Hematopoietic multipotent progenitor cell (in vitro differentiated cells): ENCODE results near the gene MMRN2. TPM values are rescaled to one million over a fixed set of nuclear protein-coding genes. Genes with fewer than 3 reads are reported as not detected.
"Not testable (repeated sequence)": the region's sequence is repeated elsewhere in the genome, so short reads cannot be mapped to it uniquely, and the experiment has no call there.

Experiments used
- DNase-seq, 3 donors: peaks; one replicate each; pipeline ENCODE4 v3.0.0-alpha.2; 2011 to 2015; ENCODE audit warnings: low read depth in 2 of 3, low spot score in 2 of 3
- total RNA-seq: library from RNA; depleted of rRNA; stranded (reverse); fragments of >200 nt; gene quantifications from one replicate; pipeline ENCODE4 v1.2.3, GENCODE V29; 2012

Gene MMRN2
- total RNA-seq, 1 donor: 0.27 TPM

DNA sequence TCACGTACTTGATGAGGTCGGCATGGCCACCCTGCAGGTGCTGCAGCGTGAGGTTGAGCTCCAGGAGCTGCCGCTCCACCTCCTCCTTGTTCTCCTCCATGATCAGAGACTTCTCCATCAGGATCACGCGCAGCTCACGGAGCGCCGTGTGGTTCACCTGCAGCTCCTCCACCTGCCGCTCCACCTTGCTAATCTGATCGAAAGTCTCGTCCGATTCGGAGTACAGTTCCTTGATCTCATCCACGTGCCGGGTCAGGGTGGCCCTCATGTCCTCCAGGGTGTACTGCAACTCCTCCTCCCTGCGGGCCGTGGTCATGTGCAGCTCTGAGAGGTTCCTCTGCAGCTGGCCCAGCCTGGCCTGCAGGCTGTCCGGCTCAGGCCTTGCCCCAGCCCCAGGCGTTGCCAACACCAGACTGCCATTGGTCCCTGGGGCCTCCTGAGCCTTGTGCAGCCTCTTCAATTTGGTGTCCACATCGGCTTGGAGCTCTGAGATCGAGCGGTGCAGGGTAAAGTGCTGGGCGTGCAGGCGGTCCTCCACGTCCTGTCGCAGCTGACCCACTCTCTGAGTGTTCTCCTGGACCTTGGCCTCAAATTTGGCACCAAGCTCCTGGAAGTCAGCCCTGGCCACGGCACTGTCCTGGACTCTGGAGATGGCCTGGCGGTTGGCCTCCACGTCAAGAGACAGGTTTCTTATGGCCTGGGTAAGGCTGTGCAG lies 13.9 kb downstream of the MMRN2 start:
- no peak for DNase-seq

DNA sequence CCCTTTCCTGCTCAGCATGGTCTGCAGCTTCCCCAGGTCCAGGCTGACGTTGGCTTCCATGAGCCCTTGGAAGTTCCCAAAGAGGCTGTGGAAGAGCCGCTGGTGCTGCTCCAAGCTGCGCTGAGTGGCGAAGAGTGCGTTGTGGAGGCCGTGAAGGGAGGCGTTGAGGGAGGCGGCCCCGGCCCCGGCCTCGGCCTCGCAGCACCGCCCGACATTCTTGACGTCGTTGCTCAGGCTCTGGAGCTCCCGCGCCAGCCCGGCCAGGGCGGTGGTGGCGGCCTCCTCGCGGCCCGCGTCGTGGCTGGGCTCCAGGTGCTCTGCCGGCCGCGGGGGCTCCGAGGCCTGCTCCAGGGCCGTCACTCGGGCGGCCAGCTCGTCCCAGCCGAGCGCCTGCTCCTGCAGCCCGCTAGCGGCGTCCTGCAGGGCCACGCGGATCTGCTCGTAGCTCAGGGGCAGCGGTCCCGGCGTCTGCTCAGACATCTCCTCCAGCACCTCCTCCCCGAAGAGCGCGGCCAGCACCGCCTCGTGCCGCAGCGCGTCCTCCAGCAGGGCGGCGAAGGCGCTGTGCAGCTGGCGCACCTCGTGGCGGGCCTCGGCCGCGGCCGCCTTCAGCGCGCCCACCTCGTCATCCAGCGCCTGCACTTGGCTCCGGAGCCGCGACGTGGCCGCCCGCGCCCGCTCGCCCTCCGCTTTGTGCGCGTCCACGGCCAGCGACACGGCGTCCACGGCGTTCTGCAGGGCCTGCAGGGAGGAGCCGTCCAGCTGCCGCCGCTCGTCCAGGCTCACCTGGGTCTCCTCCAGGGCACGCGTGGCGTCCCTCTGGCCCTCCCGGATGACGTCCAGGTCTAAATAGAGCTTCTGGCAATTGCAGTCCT lies 14.7 kb downstream of the MMRN2 start:
- DNase-seq: no peak

DNA sequence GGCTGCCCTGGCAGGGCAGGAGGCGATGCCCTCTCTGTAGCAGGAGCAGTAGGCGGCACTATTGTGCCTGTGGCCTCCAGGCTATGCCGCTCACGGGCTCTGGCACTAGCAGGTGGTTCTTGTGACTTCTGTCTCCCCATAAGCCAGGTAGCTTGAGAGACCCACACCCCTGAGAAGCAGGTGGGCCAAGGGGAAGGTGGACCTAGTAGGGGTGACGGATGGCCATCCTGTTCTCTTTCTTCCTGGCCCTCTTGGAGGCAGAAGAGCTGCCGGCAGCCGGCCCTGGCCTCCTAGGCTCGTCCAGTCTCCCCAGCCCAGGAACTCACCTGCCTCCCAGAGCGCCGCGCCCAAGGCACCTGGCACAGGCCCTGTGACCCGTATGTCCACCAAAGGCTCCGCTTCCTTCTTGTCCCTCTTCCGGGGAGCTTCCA lies 15.4 kb downstream of the MMRN2 start:
- no peak for DNase-seq

DNA sequence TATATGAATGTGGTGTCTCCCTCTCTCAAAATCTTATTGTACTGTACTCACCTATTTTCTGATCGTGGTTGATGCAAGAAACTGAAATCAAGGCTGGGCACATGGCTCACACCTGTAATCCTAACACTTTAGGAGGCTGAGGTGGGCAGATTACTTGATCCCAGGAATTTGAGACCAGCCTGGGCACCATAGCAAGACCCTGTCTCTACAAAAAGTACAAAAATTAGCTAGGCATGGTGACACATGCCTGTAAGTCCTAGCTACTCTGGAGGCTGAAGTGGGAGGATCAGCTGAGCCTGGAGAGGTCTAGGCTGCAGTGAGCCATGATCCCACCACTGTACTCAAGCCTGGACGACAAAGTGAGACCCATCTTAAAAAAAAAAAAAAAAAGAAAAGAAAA lies 16.0 kb downstream of the MMRN2 start:
- no peak for DNase-seq

DNA sequence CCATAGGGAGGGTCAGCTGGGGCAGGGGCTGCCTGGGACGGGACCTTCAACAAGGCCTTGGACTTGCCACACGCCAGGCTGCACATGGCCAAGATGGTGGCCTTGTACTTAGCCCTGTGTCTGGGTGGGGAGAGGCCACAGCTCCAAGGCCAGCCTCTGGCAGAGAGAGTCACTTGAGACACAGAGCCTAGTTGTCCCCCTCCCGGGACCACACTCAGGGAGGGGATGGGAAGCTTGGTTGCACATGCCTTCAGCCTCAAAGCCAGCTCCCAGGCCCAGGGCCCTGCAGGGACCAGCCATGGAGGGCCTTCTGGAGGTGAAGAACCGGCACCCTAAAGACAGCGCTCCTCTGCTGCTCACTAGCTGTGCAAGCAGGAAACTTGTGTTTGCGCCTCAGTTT lies 16.7 kb downstream of the MMRN2 start:
- DNase-seq: no peak

DNA sequence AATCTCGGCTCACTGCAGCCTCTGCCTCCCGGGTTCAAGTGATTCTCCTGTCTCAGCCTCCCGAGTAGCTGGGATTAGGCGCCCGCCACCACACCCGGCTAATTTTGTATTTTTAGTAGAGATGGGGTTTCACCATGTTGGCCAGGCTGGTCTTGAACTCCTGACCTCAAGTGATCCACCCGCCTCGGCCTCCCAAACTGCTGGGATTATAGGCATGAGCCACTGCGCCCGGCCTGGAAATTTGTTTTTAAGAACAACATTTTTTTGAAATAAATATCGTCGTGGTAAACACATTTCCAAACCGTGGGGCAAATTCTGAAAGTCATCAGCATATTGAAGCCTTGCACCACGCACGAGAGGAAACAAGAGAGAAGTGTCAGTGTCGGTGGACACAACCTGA lies 17.3 kb downstream of the MMRN2 start:
- not testable (repeated sequence) for DNase-seq

DNA sequence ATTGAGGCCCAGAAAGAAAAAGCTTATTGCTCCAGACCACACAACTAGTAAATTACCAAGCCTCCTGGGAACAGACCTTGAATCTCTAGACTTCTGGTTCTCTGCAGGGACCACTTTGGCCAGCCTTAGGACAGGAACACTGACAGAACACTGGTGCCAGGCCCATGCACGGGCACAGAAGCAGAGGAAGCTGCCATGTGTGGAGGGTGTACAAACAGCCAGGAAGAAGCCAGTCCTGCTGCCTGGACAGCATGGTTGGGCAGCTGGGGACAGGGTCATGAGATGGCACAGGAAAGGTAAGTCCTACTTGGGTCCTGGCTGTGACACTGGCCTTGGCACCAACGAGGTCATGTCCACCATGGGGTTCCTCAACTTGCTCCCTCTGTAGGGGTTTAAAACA lies 19.2 kb downstream of the MMRN2 start:
- no peak for DNase-seq

DNA sequence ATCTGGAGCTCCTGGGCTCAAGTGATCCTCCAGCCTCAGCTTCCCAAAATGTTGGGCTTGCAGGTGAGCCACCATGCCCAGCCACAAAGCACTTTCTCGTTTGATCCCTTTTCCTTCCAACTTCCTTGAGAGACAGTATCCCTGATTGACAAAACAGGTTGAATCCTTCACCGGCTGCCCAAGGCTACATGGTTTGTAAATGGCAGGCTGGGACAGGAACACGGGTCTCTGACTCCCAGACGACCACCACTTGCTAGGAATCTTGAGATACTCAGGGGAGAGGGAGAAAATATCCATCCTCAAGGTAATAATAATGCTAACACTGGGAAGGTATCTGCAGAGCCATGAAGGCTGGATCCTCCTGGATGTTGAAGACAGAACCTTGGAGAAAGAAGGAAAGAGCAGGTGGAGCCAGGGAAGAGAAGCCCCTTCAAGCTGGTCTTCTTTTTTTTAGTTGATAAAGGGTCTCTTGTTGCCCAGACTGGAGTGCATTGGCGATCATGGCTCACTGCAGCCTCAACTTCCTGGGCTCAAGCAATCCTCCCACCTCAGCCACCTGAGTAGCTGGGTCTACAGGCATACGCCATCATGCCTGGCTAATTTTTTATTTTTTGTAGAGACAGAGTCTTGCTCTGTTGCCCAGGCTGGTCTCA lies 19.8 kb downstream of the MMRN2 start:
- no peak for DNase-seq

DNA sequence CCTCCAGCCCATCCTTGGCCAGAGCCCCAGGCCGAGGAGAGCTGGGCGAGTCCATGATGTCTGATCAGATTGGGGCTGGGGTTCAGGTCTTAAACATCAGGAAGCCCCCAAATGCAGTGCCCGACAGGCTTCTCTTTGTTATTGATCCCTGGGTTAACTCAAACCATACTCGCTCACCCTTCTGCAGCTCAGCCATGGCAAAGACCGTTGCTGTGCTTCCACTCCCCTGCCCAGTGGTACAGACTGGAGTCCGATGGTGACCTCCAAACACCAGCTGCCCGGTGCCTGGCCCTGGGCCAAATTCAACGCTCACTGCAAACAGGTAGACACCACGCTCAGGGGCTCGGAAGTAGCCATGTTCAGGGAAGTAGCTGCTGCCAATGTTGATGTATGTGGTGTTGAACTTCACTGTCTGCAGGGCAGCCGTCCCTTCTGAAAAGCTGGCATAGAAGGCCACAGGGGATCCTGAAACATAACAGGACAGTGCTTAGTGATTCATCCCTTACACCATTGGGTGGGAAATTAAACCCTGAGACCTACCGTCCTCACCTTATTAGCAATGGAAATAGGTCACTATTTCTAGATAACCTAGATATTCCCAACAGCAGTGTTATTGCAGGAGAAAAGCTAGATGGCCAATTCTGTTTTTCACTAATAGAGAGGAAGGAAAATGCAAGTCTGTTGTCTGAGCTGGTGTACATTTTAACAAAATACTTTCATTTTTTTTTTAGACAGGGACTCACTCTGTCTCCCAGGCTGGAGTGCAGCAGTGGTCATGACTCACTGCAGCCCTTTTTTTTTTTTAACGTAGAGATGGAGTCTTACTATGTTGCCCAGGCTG lies 20.5 kb downstream of the MMRN2 start:
- DNase-seq: no peak

DNA sequence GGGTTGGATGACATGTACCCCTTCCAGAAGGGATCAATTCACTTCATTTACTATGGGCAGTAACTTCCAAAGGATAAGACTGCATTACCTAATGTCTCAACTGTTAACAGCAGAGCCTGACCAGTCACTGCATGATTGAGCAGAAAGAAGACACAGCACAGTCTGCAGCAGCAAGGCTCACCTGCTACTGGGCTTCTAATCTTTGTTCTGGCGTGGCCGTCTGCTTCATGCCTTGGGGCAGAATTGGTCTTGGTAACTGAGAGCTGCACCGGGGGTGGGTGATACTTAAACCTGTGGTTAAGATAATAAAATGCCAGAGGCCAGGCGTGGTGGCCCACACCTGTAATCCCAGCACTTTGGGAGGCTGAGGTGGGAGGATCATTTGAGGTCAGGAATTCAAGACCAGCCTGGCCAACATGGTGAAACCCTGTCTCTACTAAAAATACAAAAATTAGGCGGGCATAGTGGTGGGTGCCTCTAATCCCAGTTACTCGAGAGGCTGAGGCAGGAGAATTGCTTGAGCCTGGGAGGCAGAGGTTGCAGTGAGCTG lies 23.2 kb downstream of the MMRN2 start:
- DNase-seq: not testable (repeated sequence)

DNA sequence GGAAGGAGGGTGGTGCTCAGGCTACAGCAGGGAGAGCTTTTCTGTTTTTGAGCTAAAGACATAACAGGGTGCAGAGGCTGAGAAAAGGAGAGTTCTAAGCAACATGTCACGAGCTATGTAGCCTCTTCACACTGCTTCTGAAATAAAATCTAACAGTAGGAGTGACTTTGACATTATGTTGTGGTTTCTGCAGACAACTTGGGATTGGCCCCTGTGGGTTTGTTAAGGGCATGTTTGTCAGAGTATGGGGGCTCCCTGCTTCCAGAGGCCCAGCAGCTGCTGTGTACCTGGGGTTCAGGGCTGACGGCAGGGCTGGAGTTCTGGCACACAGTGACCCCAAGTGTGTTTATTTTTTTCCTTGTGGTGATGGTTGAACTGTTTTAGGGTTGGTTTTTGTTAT lies 24.7 kb downstream of the MMRN2 start:
- DNase-seq: no peak

DNA sequence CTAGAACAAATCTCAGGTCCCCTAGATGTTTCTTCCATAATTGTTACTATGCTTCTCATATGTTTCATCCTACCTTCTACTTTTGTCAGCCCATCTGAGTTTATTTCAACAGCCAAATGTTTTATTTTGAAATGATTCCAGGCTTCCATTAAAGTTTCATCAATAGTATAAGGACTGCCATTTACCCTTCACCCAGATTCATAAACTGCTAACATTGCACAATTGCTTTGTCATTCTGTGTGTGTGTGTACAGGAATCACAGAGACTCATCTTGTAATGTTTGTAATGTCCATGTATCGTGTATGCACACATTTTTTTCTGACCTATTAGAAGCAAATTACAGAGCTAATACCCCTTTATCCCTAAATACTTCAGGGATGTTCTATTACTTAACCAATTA lies 25.5 kb downstream of the MMRN2 start:
- no peak for DNase-seq

DNA sequence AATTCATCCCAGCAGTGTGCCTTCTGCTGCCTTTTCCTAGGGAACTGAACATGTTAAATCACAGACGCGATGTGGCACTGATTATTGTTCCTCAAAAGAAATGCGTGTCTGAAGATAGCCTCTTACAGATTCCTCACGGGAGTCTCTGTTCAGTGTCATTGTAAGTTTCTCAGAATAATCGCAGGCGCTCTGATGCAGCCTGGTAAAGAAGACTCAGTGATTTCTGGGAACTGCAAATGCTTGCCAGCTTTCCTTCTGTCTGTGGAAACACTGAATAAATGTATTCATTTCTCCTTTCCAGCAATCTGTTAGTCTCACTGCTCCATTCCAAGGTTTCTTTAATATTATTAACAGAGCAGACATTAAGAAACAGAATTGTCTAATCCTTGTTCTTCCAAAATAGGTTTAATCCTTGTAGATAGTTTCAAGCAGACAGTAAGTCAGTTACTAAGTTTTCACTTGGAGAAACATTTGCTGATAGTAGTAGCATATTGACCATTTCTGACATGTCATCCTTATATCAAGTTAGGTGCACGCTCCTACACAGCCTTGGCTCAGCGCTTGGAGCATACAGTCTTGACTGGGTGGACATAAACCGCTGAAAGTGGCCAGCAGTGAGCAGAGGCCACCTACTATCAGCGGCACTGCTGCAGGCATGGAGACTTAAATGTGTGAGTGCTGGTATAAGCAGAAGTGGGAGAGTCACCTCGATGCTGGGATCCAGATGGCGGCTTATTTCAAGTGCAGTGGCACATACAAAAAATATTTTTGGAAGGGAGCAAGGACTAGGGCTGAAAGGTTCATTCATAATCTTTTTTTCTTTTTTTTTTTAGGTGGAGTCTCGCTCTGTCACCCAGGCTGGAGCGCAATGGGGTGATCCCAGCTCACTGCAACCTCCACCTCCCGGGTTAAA lies 27.7 kb downstream of the MMRN2 start:
- DNase-seq: no peak

DNA sequence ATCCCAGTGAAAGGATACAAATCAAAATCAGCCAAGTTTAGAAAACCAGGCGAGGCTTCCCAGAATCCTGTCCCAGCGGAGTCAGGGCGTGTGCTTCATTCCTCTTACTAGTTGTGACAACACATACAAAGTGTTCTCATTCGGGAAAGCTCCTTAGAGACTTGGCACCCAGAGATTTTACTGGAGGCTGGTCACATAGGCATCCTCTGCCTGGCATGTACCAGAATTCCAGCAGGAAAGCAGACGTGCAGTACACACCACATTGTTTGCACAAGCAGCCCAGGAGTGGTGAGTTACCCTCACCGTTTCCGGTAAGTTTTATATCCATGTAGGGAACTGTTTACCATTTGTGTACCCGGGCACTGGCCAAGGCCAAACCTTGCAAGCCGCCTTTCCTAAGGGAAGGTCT lies 34.9 kb downstream of the MMRN2 start:
- no peak for DNase-seq

DNA sequence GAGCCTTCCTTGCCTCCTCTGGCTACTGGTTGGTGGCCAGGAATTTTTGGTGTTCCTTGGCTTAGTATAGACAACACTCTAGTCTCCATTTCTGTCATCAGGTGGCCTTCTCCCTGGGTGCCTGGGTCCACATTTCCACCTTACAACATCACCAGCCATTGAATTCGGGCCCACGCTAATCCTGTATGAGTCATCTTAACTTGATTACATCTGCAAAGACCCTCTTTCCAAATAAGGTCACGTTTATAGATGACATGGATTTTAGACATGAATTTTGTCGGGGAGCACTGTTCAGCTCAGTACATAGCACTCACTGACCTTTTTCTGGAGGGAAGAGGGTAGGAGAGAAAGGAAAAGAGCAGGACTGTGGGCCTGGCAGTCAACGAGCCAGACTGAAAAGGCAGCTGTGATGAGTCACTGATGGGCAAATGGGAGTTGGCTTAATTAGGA lies 39.4 kb downstream of the MMRN2 start:
- no peak for DNase-seq

DNA sequence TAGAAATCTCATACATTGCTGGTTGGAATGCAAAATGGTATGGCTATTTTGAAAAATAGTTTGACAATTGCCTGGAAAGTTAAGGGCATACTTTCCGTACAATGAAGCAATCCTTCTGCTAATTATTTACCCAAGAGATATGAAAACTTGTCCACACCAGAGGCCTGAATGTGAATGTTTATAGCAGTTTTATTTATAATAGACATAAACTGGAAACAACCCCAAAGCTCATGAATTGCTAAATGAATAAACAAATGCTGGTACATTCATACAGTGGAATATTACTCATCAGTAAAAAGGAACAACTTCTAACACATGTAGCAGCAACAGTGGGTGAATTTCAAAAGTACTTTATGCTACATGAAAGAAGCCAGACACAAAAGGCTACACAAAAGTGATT lies 42.7 kb downstream of the MMRN2 start:
- no peak for DNase-seq

DNA sequence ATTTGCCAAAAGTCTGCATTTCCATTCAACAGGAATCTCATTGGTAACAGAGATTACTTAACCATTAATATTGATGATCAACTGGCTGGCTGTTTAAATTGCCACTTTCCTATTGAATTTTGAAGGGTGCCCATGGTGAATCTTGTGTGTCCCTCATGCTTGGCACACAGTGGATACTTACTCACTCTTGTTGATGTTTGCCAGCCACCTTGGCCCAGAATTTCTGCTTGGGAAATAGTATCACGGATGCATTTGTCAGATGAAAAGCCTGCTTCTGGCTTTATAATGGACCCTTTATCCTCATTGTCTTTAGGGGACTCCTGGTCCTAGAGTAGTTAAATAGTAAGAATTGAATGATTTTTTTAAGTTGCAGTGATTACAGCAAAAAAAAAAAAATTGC lies 52.0 kb downstream of the MMRN2 start:
- DNase-seq: no peak

DNA sequence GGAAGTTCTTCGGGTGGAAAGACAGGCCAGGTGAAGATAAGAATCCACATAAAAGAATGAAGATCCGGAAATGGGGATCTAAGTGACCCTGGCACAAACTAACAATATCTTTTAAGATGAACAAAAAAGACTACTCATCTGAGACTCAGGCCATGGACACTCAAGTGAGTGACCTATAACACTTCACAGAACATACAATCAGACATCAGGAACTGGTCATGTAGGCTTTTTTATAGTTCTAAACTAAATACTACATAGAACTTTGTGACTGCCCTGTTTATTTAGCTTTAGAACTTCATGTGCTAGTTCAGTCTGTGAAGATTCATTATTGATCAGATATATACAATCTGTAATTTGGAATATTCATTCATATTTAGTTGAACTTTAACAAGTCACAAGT lies 52.8 kb downstream of the MMRN2 start:
- DNase-seq: no peak

DNA sequence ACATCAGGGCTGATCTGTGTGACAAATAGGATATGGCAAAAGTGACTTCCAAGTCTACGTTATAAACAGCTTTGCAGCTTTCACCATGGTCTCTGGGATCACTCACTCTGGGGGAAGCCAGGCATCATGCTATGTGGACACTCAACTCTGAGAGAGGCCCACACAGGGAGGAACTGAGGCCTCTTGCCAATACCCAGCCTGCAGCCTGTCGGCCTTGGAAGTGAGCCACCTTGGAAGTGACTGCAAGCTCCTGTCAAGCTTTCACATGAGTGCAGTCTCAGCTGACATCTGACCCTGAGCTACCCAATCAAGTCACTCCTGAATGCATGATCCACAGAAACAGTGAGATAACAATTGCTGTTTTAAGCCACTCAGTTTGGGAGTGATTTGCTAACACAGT lies 56.5 kb downstream of the MMRN2 start:
- no peak for DNase-seq
